ENCODE measurements around the gene ZNF611.
"Not testable (repeated sequence)": the region's sequence is repeated elsewhere in the genome, so short reads cannot be mapped to it uniquely, and the experiment has no call there.

GRCh38 chr19:52741371-52741770 is 6.5 kb upstream of the ZNF611 start:
- TF ChIP-seq ZSCAN20 (CRISPR knock-in tag; IDR thresholded peaks at IDR 0.05); CTCF (IDR thresholded peaks at IDR 0.05); CHD2 (IDR thresholded peaks at IDR 0.05; ENCODE audit: low read length, partially characterized antibody); CBX8 (IDR thresholded peaks at IDR 0.05); REST (IDR thresholded peaks at IDR 0.05); CEBPB (IDR thresholded peaks at IDR 0.05); ZFP36 (IDR thresholded peaks at IDR 0.05; ENCODE audit: borderline replicate concordance, partially characterized antibody); EP300 (IDR thresholded peaks at IDR 0.05); MAZ (IDR thresholded peaks at IDR 0.05; ENCODE audit: borderline replicate concordance, low read depth, low read length); POLR2A (IDR thresholded peaks at IDR 0.05; ENCODE audit: low read length); CHD4 (IDR thresholded peaks at IDR 0.05; ENCODE audit: borderline replicate concordance); NFE2L2 (conservative IDR thresholded peaks at IDR 0.05; ENCODE audit: low read length); KDM1A (IDR thresholded peaks at IDR 0.05; ENCODE audit: low read depth); HOXB13 (CRISPR knock-in tag; IDR thresholded peaks at IDR 0.05; ENCODE audit: low read depth): not testable (repeated sequence)
